Peyer's patch (tissue), 4 donors: ENCODE data around the gene IZUMO2. TPM values are rescaled to one million over a fixed set of nuclear protein-coding genes. Genes with fewer than 3 reads are reported as not detected.
A peak's percentile ranks its signal among the peaks of the same experiment; 100 is the strongest.

Experiments
- DNase-seq, 3 donors: peaks; one replicate each; pipeline ENCODE4 v3.0.0-alpha.2; 2017 to 2019
- H3K27ac ChIP-seq, 4 donors: fragments of 200-600 bp; sonication (generic); one replicate each; pipeline ENCODE4 v1.5.1; 2016 to 2019
- H3K27me3 ChIP-seq, 2 donors: fragments of 200-600 bp; sonication (generic); one replicate each; pipeline ENCODE4 v1.5.1; 2019
- H3K36me3 ChIP-seq, 3 donors: fragments of 200-600 bp; sonication (generic); one replicate each; pipeline ENCODE4 v1.5.1; 2016 to 2019
- H3K4me1 ChIP-seq, 4 donors: fragments of 200-600 bp; sonication (generic); one replicate each; pipeline ENCODE4 v1.5.1; 2016 to 2019
- H3K4me3 ChIP-seq, 4 donors: fragments of 200-600 bp; sonication (generic); 1 replicate in 3 of 4; 2 replicates in 1 of 4; pipeline ENCODE4 v1.5.1; 2016 to 2019; ENCODE audit warnings: mild to moderate bottlenecking in 1 of 4
- H3K9me3 ChIP-seq, 4 donors: fragments of 200-600 bp; sonication (generic); one replicate each; pipeline ENCODE4 v1.5.1; 2016 to 2019; ENCODE audit warnings: mild to moderate bottlenecking in 1 of 4
- POLR2A ChIP-seq, 2 donors: fragments of 450-650 bp; IDR thresholded peaks; one replicate each; pipeline ENCODE4 v1.5.1; 2017; ENCODE audit warnings: antibody characterized with exemption in 2 of 2, mild to moderate bottlenecking in 2 of 2, moderate library complexity in 2 of 2
- total RNA-seq, 4 donors: library from RNA; depleted of rRNA; stranded (reverse); fragments of >200 nt; gene quantifications; one replicate each; pipeline ENCODE4 v1.1.0, GENCODE V29; 2016
- TF ChIP-seq, protein P1 (sequence below), 6 experiments: fragments of 450-650 bp in 4 of 6; fragments of 200-600 bp in 2 of 6; sonication (generic) in 1 of 6; IDR thresholded peaks; one replicate each; pipeline ENCODE4 v1.5.1; 2017 to 2019; ENCODE audit warnings: antibody characterized with exemption in 6 of 6, mild to moderate bottlenecking in 3 of 6, moderate library complexity in 1 of 6

Gene IZUMO2
- not detected for total RNA-seq

DNA sequence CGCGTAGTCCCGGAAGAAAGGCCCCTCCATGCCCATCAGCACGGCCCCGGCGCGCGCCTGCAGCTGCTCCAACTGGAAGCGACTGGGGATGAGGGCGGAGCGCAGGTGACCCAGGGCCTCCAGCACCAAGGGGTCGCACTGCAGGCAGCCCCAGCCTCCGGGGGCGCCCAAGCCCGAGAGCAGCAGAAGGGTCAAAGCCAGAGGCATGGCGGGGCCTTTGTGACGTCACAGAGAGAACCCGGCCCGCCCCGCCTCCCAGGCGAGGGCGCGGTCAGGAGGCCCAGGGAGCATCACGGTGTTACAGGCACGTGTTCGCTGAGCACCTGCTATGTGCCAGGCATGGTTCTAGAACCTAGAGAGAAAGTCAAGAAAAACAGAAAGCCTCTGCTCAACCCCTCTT, at the start of gene IZUMO2:
Gene IZUMO2, minus strand, starts transcription at position 294 of the 400 bp plus-strand sequence. Its CDS starts 87 bp downstream, at position 207.
- no peaks in the 10 kb centered on the region for H3K27me3 ChIP-seq
- H3K4me1 ChIP-seq = peaks cover 0 to 6% (median 2%) of the 10 kb centered on the region in 4 donors
- H3K9me3 ChIP-seq = peaks cover 0 to 4% (median 0%) of the 10 kb centered on the region in 4 donors
- H3K4me3 ChIP-seq = no peak within 1 kb of the TSS
- no peak within 1 kb of the TSS for H3K27ac ChIP-seq
- H3K36me3 ChIP-seq = no peaks in the 10 kb centered on the region
- no peak for DNase-seq
- TF ChIP-seq, protein P1, sequence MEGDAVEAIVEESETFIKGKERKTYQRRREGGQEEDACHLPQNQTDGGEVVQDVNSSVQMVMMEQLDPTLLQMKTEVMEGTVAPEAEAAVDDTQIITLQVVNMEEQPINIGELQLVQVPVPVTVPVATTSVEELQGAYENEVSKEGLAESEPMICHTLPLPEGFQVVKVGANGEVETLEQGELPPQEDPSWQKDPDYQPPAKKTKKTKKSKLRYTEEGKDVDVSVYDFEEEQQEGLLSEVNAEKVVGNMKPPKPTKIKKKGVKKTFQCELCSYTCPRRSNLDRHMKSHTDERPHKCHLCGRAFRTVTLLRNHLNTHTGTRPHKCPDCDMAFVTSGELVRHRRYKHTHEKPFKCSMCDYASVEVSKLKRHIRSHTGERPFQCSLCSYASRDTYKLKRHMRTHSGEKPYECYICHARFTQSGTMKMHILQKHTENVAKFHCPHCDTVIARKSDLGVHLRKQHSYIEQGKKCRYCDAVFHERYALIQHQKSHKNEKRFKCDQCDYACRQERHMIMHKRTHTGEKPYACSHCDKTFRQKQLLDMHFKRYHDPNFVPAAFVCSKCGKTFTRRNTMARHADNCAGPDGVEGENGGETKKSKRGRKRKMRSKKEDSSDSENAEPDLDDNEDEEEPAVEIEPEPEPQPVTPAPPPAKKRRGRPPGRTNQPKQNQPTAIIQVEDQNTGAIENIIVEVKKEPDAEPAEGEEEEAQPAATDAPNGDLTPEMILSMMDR (IDR thresholded peaks at IDR 0.05) = no peak
- TF ChIP-seq POLR2A (IDR thresholded peaks at IDR 0.05) = no peak

DNA sequence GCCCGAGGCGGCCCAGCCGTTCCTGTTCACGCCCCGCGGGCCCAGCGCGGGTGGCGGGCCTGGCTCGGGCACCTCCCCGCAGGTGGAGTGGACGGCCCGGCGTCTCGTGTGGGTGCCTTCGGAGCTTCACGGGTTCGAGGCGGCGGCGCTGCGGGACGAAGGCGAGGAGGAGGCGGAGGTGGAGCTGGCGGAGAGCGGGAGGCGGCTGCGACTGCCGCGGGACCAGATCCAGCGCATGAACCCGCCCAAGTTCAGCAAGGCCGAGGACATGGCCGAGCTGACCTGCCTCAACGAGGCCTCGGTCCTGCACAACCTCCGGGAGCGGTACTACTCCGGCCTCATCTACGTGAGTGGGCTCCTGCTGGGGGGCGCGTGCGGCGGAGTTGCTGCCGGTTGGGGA, 47.3 kb upstream of the IZUMO2 start:
- peaks cover 0 to 4% (median 0%) of the 10 kb centered on the region in 4 donors for H3K9me3 ChIP-seq
- no peaks in the 10 kb centered on the region for H3K27me3 ChIP-seq
- TF ChIP-seq, protein P1 (IDR thresholded peaks at IDR 0.05) = no peak
- TF ChIP-seq POLR2A (IDR thresholded peaks at IDR 0.05) = no peak
- DNase-seq = peak in 1 of 3 donors; percentile 45
- no peak overlapping the region for H3K4me3 ChIP-seq
- H3K4me1 ChIP-seq = peaks cover 0 to 13% (median 0%) of the 10 kb centered on the region in 4 donors
- no peak overlapping the region for H3K27ac ChIP-seq
- H3K36me3 ChIP-seq = peaks cover 0 to 51% (median 0%) of the 10 kb centered on the region in 3 donors

DNA sequence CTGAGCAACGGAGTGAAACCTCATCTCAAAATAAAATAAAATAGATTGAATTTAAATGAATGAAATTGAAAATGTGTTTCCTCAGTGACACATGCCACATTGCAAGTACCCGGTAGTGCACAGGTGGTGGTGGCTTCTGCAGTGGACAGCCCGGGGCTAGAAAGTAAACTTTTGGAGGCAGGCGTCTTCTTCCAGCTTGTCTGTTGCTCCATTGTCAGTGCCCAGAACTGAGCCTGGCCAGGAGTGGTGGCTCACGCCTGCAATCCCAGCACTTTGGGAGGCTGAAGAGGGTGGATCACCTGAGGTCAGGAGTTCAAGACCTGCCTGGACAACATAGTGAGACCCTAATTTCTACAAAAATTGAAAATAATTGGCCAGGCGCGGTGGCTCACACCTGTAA, 46.0 kb upstream of the IZUMO2 start:
- TF ChIP-seq, protein P1 (IDR thresholded peaks at IDR 0.05) = no peak
- TF ChIP-seq POLR2A (IDR thresholded peaks at IDR 0.05) = no peak
- no peak overlapping the region for H3K4me3 ChIP-seq

DNA sequence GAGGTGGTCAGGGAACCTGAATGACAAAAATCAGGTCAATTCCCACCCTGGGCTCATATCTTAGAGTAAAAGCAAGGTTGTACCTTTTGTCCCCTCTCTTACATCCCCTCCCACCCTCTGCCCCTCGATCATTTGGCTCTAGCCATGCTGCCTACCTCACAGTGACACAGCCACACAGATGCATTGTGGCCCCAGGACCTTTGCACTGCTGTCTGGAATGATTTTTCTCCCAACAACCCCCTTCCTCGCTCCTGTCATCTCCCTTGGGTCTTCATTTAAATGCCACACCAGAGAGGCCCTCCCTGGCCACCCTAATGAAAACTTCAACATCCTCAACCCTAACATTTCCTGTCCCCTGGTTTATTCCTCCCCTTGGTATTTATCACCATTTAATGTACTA, 44.6 kb upstream of the IZUMO2 start:
- DNase-seq = no peak
- Histone ChIP-seq H3K4me3 (no peak overlapping the region), H3K9me3 (peaks cover 0 to 4% (median 0%) of the 10 kb centered on the region in 4 donors), H3K27ac (peak overlapping the region in 2 of 4 donors; percentile 76 to 99), H3K4me1 (peaks cover 0 to 24% (median 0%) of the 10 kb centered on the region in 4 donors), H3K27me3 (no peaks in the 10 kb centered on the region), H3K36me3 (peaks cover 0 to 31% (median 0%) of the 10 kb centered on the region in 3 donors)
- no peak for TF ChIP-seq POLR2A (IDR thresholded peaks at IDR 0.05)
- TF ChIP-seq, protein P1 (IDR thresholded peaks at IDR 0.05) = no peak

More for the DNA sequence above, 46.0 kb upstream of the IZUMO2 start:
- Histone ChIP-seq H3K9me3 (peaks cover 0 to 4% (median 0%) of the 10 kb centered on the region in 4 donors), H3K27ac (no peak overlapping the region), H3K36me3 (peaks cover 0 to 43% (median 0%) of the 10 kb centered on the region in 3 donors), H3K4me1 (peaks cover 0 to 22% (median 0%) of the 10 kb centered on the region in 4 donors), H3K27me3 (no peaks in the 10 kb centered on the region)
- peak in 1 of 3 donors; percentile 13 for DNase-seq

DNA sequence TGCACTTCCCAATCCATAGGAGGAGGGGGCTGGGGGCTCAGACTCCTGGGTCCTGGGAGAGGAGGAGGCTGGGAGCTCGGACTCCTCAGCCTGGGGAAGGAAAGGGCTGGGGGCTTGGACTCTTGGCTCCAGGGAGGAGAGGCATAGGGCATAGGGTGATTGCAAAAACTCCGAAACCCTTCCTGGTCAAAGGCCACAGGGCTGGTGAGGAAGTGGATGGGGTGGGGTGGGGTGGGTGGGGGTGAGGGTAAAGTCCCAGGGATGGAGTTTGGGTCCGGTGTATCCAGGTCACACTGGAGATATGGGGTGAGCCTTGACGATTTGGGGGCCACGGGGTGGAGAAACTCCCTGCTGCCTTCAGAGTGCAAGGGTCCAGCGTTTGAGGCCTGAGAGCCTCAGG, 43.1 kb upstream of the IZUMO2 start:
- Histone ChIP-seq H3K36me3 (peaks cover 0 to 16% (median 0%) of the 10 kb centered on the region in 3 donors), H3K9me3 (no peaks in the 10 kb centered on the region), H3K27ac (peak overlapping the region in 3 of 4 donors; percentile 91 to 99 (median 98)), H3K27me3 (no peaks in the 10 kb centered on the region), H3K4me1 (peaks cover 0 to 24% (median 0%) of the 10 kb centered on the region in 4 donors), H3K4me3 (peak overlapping the region in 2 of 4 donors; percentile 63 to 66)
- no peak for TF ChIP-seq POLR2A (IDR thresholded peaks at IDR 0.05)
- TF ChIP-seq, protein P1 (IDR thresholded peaks at IDR 0.05) = no peak
- DNase-seq = peak in 2 of 3 donors; percentile 70 to 80
